H1 (cell line): ENCODE results near the gene OLFML2B. TPM values are rescaled to one million over a fixed set of nuclear protein-coding genes. Genes with fewer than 3 reads are reported as not detected.

Experiments used
- CHD1 ChIP-seq: IDR thresholded peaks from 2 replicates; pipeline ENCODE4 v1.6.1; 2012; ENCODE audit warnings: low read depth, low read length, improper control_type of control experiment
- HDAC2 ChIP-seq, 2 experiments: fragments of 300-600 bp in 1 of 2; sonication (generic) in 1 of 2; IDR thresholded peaks; 2 replicates each; pipeline ENCODE4 v1.6.1; 2011 to 2012; ENCODE audit warnings: low read depth in 2 of 2, low read length in 2 of 2, mild to moderate bottlenecking in 2 of 2, moderate library complexity in 2 of 2, borderline replicate concordance in 1 of 2, inconsistent platforms in 1 of 2
- NRF1 ChIP-seq: IDR thresholded peaks from 2 replicates; pipeline ENCODE4 v1.6.1; 2011; ENCODE audit warnings: mild to moderate bottlenecking, low read depth, low read length, improper control_type of control experiment
- RBBP5 ChIP-seq: IDR thresholded peaks from 2 replicates; pipeline ENCODE4 v1.7.1; 2012; ENCODE audit warnings: low read depth, mild to moderate bottlenecking, inconsistent platforms, low read length, moderate library complexity, borderline replicate concordance
- SAP30 ChIP-seq: fragments of 300-600 bp; sonication (generic); IDR thresholded peaks from 2 replicates; pipeline ENCODE4 v1.7.1; 2012; ENCODE audit warnings: low read length, moderate library complexity, mild to moderate bottlenecking, inconsistent platforms; ENCODE audit not compliant: insufficient read depth, insufficient replicate concordance
- polyA plus RNA-seq, 7 experiments: library from polyadenylated mRNA; depleted of rRNA in 3 of 7; stranded (reverse) in 5 of 7; unstranded in 2 of 7; fragments of >200 nt in 5 of 7; fragments of 200-250 nt in 2 of 7; gene quantifications; 1 replicate in 5 of 7; 2 replicates in 1 of 7; 4 replicates in 1 of 7; pipeline versions ENCODE4 v1.2.1 to v1.2.3, GENCODE V29; 2011 to 2013; ENCODE audit warnings: missing spikeins in 2 of 7, mixed read lengths in 2 of 7
- total RNA-seq: library from RNA; stranded (reverse); fragmentation: NEBNext Ultra II Directional; extraction: Animal tissue kit (Norgen Biotek cat#: 25700); gene quantifications from 2 replicates; pipeline ENCODE4 v1.2.1, GENCODE V29; 2021

The OLFML2B gene
- total and polyA plus RNA-seq, 2 of the 8 experiments (the other 6 are each of a cell fraction or from before 2014, with no cell fraction given) = 6.5 to 10.4 TPM

GRCh38 chr1:162003061-162003829, 20.4 kb downstream of the OLFML2B start (continued):
- TF ChIP-seq SAP30 = no peak
- no peak for TF ChIP-seq HDAC2 (IDR thresholded peaks at IDR 0.05; ENCODE audit: borderline replicate concordance in 1 of 2, low read depth in 2 of 2, low read length in 2 of 2)
- no peak for TF ChIP-seq CHD1
- no peak for TF ChIP-seq NRF1
- TF ChIP-seq RBBP5 = no peak
- TF ChIP-seq, all 59 proteins: peak for 0
